Left kidney (tissue), 8 donors: Measurements from ENCODE around the gene SP140L. TPM values are rescaled to one million over a fixed set of nuclear protein-coding genes. Genes with fewer than 3 reads are reported as not detected.
"Not testable (repeated sequence)": the region's sequence is repeated elsewhere in the genome, so short reads cannot be mapped to it uniquely, and the experiment has no call there.

Experiments used
- DNase-seq: peaks from one replicate; pipeline ENCODE4 v3.0.0-alpha.2; 2013
- long read RNA-seq, 8 donors: transcript quantifications; one replicate each; lab custom pipeline, GENCODE V29; 2026
- polyA plus RNA-seq: library from polyadenylated mRNA; unstranded; fragments of 120-200 nt; gene quantifications from one replicate; pipeline ENCODE4 v1.2.1, GENCODE V29; 2013; ENCODE audit not compliant: insufficient read length

The SP140L gene
- polyA plus RNA-seq: 12.9 TPM
- long read RNA-seq, donor 1: 0 reads
- long read RNA-seq, donor 2, partial matches to known transcripts: 0 of 1 reads
- long read RNA-seq, donor 2, other reads (novel, unspliced or antisense): 0 of 1 reads
- long read RNA-seq, donor 3: 0 reads
- long read RNA-seq, donor 4: 0 reads
- long read RNA-seq, donor 5: 0 reads
- long read RNA-seq, donor 6: 0 reads
- long read RNA-seq, donor 7: 0 reads
- long read RNA-seq, donor 8: 0 reads

DNA sequence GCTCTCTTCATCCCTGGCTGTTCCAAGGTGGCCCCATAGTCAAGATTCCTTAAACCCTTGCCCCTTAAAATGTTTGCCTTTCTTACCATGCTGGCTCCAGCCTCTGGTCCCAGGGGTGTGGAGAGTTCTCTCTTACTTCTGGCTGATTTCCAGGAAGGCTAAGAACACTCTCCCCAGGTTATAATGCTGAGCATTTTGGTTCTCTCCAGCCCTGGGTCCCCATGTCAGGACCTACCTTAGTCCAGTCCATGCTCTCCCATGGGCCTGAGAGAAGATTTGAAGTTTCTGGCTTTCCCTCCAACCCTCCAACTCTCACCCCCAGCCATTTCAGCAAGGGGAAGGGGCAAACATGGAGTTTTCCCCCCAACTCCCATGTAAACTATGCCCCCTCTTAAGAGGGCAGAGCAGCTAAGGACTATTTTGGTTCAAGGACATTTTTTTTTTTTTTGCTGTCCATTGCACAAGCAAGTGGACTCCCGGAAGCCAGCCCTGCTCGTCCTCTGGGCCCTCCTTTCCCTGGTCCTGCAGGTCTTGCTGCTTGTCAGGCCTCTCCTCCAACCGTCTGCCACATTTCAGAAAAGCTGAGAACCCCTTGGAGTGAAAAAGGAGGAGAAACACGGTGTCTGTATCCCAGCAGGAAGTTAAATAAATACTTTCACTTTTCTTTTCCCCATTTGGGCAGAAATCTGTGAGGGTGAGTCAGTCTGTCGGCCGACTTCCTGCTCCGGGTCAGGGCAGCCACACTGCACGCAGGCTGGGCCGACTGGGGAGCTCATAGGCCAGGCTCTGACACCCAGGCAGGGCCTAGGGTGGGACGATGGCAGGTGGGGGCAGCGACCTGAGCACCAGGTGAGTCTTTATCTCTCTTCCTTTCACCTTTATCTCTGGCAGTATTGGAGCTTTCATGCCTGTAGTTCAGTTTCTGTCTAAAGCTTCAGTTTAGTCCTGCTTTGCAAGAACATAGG, at the start of gene SP140L:
TSS of gene SP140L (plus strand) at position 741 of the 965 bp plus-strand sequence. CDS start at position 818, 77 bp downstream.
- DNase-seq: peak; percentile 30

- no peak for DNase-seq
These were observed 44.1 kb upstream of the SP140L start for GRCh38 chr2:230282936-230283335.

DNA sequence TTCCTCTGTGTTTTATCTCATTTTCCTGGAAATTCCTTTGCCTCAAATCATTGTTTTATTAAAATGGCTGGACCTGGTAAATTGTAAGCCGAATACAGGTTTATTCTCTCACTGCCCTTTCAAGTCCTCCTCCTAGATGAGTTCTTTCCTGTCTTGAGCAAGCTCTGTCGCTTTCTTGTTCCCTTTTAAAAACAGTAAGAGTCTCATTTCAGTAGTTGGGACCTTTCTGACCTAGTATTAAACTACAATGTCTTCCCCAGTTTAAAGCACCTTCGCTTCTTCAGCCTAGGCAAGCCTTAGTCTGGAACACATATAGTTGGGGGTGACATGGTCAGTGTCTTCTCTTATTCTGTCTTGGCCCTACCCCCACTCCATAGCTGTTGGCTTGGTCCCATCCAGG, 40.9 kb upstream of the SP140L start:
- no peak for DNase-seq

- DNase-seq: peak; percentile 12
These were observed 37.7 kb upstream of the SP140L start for GRCh38 chr2:230289311-230289710.

GRCh38 chr2:230295192-230295591, 31.8 kb upstream of the SP140L start:
- DNase-seq: no peak

DNA sequence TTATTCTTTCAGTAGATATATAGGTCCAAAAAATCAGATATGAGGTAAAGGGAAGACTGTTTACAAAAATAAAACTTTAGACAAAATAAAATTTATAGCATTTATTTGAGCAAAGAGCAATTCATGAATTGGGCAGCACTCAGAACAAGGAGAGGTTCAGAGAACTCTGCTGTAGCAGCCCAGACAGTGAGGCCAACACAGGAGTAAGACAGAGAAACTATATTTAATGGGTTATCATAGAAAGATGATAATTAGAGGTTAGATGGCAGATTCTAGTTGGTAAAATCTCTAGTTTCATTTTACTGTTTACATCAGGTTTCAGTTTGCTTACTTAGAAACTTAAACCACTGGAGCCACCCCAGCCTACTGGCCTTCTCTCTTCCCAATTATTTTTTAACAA, 30.1 kb upstream of the SP140L start:
- DNase-seq: no peak

GRCh38 chr2:230299618-230300017, 27.4 kb upstream of the SP140L start:
- DNase-seq: no peak

- no peak for DNase-seq
These were observed 21.3 kb upstream of the SP140L start for GRCh38 chr2:230305416-230306275.

DNA sequence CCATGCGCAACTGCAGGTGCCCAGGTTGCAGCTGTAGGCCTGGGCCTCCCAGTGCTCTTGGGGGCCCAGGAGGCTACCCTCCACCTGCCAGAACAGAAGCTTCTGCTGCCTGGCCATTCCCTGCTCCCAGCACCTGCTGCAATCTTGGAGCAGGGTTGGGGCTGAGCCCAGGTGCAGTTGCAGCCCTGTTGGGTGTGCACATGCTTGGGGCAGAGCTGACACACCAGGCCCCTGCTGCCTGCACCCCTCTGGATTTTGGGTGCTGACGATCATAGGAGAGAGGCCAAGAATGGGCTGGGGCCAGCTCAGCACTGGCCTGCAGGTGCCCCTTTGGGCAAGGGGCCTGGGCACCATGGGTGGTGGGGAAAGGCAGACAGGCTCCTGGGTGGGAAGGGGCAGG, 20.5 kb upstream of the SP140L start:
- no peak for DNase-seq

- DNase-seq: no peak
These were observed 19.5 kb upstream of the SP140L start for GRCh38 chr2:230307485-230307884.

DNA sequence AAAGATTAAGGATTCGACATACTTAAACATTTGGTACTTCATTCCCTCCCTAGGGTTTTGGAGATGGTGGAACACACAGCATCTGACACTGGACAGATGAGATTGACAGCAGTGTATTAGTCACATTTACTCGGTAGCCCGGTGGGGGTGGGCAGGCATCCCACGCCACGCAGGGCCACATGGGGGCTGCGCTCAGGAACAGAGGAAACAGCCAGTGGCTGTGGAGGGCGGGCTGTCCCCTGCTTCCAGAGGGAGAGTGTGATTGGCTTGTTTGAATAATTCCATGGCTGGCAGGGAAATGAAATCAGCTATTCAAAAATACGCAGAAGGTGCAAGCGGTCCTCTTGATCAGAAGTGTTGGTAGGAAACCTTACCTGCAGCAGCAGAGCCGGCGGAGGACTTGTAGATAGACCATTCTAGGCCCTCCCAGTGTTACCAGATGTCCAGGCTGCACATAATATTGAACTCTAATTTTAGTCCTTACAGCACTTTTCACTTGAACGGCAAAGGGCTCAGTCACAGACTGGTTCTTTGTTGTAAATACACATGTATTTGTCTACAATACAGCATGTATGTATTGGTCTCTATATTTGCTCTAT, 18.5 kb upstream of the SP140L start:
- no peak for DNase-seq

DNA sequence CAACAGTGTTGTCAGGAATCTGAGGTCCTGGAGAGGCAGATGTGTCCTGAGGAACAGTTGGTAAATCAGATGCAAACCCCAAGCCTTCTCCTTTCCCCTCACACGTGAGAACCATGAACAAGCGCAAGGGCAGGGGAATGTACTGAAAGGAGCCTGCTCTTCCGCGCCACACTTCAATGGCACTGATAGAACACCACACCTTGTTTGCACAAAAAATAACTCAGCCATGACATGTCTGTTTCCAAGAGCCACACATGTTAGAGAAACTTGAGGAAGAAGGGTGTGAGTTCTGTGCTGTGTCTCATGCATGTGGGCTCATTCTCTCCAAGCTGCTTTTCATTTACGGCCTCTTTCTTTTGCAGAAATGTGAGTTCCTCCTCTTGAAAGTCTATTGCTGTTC, 16.2 kb upstream of the SP140L start:
- DNase-seq: not testable (repeated sequence)

DNA sequence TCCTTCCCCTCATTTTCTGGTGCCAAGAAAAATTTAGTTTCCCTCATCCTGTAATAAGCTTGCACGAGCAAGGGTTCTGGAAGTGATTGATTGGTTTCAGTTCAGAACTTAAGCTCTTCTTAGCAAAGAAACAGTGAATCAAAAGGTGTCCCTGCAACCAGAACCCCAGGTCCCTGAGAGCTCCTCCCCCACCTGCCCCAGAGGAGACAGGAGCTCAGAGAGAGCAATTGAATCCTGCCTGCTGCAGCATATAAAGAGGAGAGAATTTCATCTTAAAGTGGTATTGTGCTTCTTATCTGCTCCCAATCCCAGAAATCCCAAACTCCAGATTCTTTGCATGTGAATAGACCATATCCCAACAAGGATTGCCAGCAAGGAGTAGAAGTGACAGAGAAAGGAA, 15.4 kb upstream of the SP140L start:
- DNase-seq: not testable (repeated sequence)

DNA sequence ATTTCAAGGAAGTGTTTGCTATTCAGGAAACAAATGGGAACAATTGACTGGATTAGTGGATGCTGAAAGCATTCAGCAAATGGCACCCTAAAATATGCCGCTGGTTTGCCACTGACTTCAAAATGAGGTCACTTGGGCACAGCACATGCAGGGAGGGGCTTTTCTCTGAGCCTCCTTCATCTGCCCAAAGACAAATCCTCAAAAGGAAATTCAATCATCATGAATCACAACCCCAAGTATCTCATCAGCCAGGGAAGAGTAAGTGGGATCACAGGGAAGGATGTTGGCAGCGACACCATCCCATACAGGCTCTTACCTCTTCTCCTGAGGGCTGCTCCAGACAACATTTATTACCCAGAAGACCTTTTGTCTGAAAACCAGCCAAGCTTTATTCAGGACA, 14.4 kb upstream of the SP140L start:
- DNase-seq: no peak

DNA sequence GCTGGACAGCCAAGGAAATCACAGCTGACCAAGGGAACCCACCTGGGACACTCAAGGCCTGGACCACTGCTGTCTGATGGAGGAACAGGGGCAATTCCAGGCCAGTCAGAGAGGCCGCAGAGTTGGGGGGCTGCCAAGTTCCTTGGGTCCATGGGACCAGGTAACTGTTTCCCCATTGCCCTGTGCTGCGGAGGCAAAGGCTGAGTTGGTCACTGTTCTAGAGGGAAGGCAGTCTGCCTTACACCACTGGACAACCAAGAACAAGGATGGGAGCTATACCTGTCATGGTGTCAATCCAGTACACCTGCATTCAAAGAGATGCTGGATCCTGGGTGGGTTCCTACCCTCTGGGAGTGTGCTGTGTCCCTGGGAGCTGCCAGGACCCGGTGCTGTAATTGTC, 9.6 kb upstream of the SP140L start:
- no peak for DNase-seq

DNA sequence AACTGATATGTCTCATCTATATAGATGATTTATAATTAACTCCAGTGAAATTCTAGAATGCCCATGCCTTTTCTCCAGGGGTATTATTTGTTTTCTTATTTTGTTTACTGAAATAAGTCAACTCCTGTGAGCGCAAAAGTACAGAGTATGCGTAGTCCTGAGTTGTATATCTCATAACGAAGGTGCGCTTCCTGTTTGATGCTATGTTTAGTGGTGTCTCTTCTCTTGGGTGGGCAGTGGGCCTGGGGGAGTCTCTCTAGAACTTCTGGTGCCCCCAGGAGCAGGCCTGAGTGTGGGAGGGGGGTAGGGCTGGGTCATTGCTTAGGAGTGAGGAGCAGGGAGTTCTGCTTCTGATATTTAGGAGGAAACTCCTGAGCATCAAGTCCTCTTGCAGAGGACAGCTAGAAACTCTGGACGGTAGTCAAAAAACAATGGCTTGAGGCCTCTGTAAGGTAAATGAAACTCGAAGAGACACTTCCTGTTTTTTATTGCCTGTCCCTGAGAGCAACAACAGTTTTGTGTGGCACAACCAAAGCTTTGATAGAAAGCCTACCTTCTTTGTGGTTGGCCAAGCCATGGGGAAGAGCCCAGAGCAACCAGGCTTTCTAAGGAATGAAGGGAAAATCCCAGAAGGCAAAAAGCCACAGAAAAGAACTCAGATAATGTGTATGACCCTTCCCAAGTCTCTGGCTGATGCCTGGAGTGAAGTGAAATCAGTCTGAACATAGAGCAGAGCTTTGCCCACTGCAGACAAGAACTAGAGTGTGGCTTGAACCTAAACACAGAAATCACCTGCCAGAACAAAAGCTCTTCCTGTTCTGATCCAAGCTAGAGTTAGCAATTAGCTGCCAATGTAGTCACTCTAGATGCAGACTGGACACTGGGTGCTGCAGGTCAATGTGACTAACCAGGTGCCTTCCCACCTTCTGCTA, 8.5 kb upstream of the SP140L start:
- DNase-seq: no peak

DNA sequence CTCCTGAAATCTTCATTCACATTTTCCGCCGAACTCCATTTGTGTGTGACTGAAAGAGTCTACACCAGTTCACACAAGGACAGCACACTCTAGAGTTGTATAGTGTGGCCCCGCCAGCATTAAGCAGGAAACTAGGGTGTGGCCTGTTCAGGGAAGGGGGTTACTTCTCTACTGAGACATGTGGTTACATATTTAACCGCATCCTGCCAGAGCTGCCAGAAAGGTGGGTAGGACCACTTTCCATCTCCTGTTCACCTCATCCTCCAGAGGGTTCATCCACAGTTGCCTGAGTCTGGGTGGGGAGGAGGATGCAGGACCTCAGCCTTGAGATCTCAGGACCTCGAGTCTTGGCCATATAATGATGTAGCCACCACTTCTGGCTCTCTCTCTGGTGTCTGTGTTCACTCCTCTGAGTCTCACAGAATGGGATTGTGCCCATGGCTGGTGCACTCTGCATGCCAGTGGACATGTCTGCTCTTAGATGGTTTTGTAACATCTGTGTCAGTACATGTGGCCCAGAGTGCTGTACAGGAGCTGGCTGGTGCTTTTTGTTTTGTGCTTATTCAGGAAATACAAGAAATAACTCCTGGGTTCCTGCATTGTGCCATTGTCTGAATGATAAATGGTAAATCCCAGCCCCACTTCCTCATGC, 7.7 kb upstream of the SP140L start:
- no peak for DNase-seq

GRCh38 chr2:230321031-230321430, 6.0 kb upstream of the SP140L start:
- no peak for DNase-seq

DNA sequence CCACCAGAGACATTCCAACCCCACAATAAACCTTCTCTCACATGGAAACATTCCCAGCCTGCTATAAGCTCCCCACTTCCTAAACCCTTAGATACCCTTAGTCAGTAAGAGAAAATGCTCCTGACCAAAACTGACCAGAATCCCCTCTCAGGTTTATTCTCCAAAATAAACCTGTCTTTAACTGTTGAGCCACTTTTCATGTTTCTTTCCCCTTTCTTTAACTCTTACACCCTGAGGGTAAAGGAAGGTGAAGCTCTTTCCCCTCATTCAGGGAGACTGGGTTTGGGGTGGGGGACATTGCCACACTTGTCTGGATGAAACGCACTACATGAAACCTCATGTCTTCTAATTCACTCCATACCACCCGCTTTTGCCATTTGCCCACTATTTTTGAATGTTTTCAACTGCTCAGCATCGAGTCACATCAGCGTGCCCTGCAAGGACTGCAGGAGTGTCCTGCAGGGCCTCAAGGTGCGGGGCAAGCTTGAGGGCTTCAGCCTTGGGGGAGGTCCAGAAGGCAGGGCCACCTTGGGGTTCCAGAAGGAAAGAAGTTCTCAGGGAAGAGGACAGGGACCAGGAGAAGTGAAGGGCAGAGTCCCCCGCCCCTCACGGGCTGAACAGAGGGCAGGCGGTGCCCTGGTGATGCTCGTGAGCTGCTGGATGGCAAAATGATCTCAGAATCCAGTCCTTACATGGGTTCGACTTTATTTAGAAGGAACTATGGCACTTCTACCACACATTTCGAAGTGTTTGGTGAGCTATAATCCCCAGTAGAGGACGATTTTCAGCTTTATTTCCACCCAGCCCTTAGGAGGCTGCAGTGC, 4.2 kb upstream of the SP140L start:
- DNase-seq: no peak
